HUES48 (cell line): ENCODE data around the gene GPR108.

Source experiments
- H3K27ac ChIP-seq: one replicate; pipeline ENCODE4 v1.7.0; 2013; ENCODE audit warnings: low read depth, low read length, inconsistent platforms
- H3K27me3 ChIP-seq: 2 replicates; pipeline ENCODE4 v1.6.1; 2013; ENCODE audit warnings: mild to moderate bottlenecking, low read length; ENCODE audit not compliant: control insufficient read depth, insufficient read depth
- H3K36me3 ChIP-seq: 2 replicates; pipeline ENCODE4 v1.6.1; 2013; ENCODE audit warnings: low read length; ENCODE audit not compliant: control insufficient read depth, insufficient read depth
- H3K4me1 ChIP-seq: 2 replicates; pipeline ENCODE4 v1.6.1; 2013; ENCODE audit warnings: mild to moderate bottlenecking, low read length; ENCODE audit not compliant: control insufficient read depth, insufficient read depth
- H3K4me3 ChIP-seq: 2 replicates; pipeline ENCODE4 v1.5.1; 2013; ENCODE audit warnings: mild to moderate bottlenecking, low read depth, low read length
- H3K9ac ChIP-seq: 2 replicates; pipeline ENCODE4 v1.6.1; 2013; ENCODE audit warnings: mild to moderate bottlenecking, low read depth, low read length, moderate library complexity
- H3K9me3 ChIP-seq: 2 replicates; pipeline ENCODE4 v1.6.1; 2013; ENCODE audit warnings: low read length; ENCODE audit not compliant: control insufficient read depth, insufficient read depth

The GPR108 gene

DNA sequence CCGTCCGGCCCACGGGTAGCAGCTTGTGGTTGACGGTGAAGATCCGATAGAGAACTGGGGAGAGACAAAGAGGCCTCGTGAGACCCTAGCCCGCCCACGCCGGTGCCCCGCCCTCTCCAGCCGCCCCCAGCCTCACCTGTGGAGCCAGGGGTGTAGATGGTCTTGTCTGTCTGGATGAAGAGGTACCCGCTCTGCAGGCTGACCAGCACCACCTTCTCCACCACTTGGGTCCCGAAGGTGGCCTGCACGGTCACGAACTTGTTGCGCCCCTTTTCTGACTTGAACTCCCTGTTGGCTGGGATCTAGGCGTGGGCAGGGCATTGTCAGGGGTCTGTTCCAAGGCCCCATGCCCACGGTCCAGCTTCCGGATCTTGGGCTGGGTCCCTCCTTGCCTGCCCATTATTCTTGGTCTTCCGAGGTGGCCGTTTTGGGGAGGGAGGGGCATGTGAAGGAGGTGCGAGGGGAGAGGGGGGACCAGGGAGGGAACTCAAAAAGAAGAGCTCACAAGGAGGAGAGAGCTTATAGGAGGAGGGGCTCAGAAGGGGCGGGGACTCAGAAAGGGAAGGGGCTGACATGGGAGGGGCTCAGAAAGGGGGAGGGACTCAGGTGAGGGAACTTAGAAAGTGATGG lies 19.2 kb downstream of the GPR108 start:
- H3K36me3 ChIP-seq = no peaks in the 10 kb centered on the region
- no peaks in the 10 kb centered on the region; the same call in 1 of the 2 replicates for H3K4me1 ChIP-seq
- H3K27me3 ChIP-seq = no peaks in the 10 kb centered on the region
- H3K4me3 ChIP-seq = peak overlapping the region; percentile 44; the same call in 1 of the 2 replicates
- H3K9ac ChIP-seq = no peak overlapping the region
- H3K27ac ChIP-seq = no peak overlapping the region
- no peaks in the 10 kb centered on the region for H3K9me3 ChIP-seq

- Histone ChIP-seq H3K4me3 (no peak overlapping the region), H3K27me3 (no peaks in the 10 kb centered on the region), H3K9ac (no peak overlapping the region), H3K9me3 (no peaks in the 10 kb centered on the region), H3K27ac (no peak overlapping the region), H3K4me1 (no peaks in the 10 kb centered on the region; the same call in 1 of the 2 replicates), H3K36me3 (no peaks in the 10 kb centered on the region)
These were observed 19.9 kb downstream of the GPR108 start for GRCh38 chr19:6717441-6717971.

- no peaks in the 10 kb centered on the region for H3K9me3 ChIP-seq
- H3K27ac ChIP-seq = no peak overlapping the region
- H3K36me3 ChIP-seq = no peaks in the 10 kb centered on the region
- H3K4me3 ChIP-seq = no peak overlapping the region
- no peak overlapping the region for H3K9ac ChIP-seq
- H3K27me3 ChIP-seq = 0 out of 2 replicates have a peak, but pooled peaks cover 2% of the 10 kb centered on the region
- H3K4me1 ChIP-seq = no peaks in the 10 kb centered on the region; the same call in 1 of the 2 replicates
These were observed 20.3 kb downstream of the GPR108 start for GRCh38 chr19:6717036-6717435.

DNA sequence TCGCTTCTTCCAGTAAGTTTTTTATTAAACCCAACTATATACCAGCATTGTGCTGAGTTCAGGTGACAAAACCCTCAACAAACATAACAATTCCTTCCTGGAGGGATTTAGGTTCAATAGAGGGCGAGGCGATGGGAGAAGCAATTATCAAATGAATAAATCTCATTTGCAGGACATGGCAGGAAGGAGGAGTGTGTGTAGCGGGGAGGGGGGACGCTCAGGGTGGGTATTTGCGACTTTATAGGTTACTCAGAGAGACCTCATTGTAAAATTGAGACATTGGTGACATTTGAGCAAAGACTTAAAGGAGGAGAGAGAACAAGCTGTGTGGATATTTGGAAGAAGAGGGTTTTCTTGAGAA lies 20.8 kb downstream of the GPR108 start:
- peaks cover 7% of the 10 kb centered on the region for H3K27me3 ChIP-seq
- H3K27ac ChIP-seq = no peak overlapping the region
- no peaks in the 10 kb centered on the region; the same call in 1 of the 2 replicates for H3K4me1 ChIP-seq
- H3K9ac ChIP-seq = no peak overlapping the region
- no peak overlapping the region for H3K4me3 ChIP-seq
- no peaks in the 10 kb centered on the region for H3K9me3 ChIP-seq
- no peaks in the 10 kb centered on the region for H3K36me3 ChIP-seq

DNA sequence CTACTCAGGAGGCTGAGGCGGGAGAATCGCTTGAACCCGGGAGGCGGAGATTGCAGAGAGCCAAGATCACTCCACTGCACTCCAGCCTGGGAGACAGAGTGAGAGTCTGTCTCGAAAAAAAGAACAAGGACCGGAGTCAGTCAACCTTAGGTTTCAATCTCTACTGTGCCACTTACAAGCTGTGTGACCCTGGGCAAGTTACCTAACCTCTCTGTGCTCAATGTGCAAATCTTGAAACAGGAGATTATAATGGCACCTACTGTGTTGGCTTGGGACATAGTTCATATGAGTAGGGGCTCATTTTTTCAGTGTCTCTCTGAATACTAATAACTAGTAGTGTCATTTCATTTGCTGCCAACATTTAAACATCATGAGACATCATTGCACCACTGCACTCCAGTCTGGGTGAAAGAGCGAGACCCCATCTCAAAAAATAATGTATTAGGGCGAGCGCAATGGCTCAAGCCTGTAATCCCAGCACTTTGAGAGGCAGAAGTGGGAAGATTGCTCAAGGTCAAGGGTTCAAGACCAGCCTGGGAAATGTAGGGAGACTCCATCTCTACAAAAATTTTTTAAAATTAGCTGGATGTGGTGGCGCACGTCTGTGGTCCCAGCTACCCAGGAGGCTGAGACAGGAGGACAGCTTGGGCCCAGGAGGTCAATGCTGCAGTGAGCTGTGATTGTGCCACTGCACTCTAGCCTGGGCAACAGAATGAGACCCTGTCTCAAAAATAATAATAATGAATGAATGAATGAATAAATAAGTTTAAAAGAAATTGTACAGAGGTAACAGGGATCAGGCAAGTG lies 22.4 kb downstream of the GPR108 start:
- Histone ChIP-seq H3K27me3 (peaks cover 23% of the 10 kb centered on the region), H3K4me3 (no peak overlapping the region), H3K9me3 (no peaks in the 10 kb centered on the region), H3K4me1 (no peaks in the 10 kb centered on the region; the same call in 1 of the 2 replicates), H3K27ac (no peak overlapping the region), H3K9ac (no peak overlapping the region), H3K36me3 (no peaks in the 10 kb centered on the region)

DNA sequence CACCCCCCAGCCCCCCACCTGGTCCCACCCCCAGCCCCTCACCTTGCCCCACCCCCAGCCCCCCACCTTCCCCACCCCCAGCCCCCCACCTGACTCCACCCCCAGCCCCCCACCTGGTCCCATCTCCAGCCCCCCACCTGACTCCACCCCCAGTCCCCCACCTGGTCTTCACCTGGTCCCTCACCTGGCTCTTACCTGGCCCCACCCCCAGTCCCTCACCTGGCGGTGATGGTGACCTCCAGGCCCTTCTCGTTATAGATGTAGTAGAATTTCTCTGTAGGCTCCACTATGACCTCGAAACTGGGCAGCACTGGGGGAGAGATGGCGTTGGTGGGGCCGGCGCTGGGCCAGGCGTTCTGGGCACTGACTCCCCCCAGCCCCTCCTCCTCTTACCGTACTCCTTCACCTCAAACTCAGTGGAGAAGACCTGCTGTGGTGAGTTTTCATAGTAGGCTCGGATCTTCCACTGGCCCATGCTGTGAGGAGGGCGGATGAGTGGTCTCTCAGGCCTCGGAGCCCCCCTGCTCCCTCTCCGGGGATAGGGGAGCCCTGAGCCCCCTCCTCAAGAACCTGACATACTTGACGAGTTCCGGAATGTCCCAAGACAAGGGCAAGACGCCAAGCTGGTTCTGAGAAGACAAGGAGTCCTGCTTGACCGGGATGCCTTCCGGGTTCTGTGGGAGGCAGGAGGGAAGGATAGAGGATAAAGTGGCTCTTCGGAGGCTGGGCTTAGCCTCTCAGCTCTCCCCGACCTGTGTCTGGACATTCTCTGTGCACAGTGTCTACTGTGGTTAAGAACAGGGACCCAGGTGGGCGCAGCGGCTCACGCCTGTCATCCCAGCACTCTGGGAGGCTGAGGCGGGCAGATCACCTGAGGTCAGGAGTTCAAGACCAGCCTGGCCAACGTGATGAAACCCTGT lies 23.3 kb downstream of the GPR108 start:
- H3K9ac ChIP-seq = no peak overlapping the region
- H3K36me3 ChIP-seq = no peaks in the 10 kb centered on the region
- H3K4me3 ChIP-seq = no peak overlapping the region
- H3K27me3 ChIP-seq = peaks cover 30% of the 10 kb centered on the region
- H3K27ac ChIP-seq = no peak overlapping the region
- no peaks in the 10 kb centered on the region for H3K9me3 ChIP-seq
- H3K4me1 ChIP-seq = no peaks in the 10 kb centered on the region; the same call in 1 of the 2 replicates

- Histone ChIP-seq H3K4me3 (no peak overlapping the region), H3K27me3 (peaks cover 30% of the 10 kb centered on the region), H3K27ac (no peak overlapping the region), H3K9ac (no peak overlapping the region), H3K9me3 (no peaks in the 10 kb centered on the region), H3K4me1 (no peaks in the 10 kb centered on the region; the same call in 1 of the 2 replicates), H3K36me3 (no peaks in the 10 kb centered on the region)
These were observed 24.4 kb downstream of the GPR108 start for GRCh38 chr19:6712692-6713670.

- Histone ChIP-seq H3K27me3 (peaks cover 30% of the 10 kb centered on the region), H3K9ac (no peak overlapping the region), H3K4me1 (no peaks in the 10 kb centered on the region; the same call in 1 of the 2 replicates), H3K27ac (no peak overlapping the region), H3K9me3 (no peaks in the 10 kb centered on the region), H3K36me3 (no peaks in the 10 kb centered on the region), H3K4me3 (no peak overlapping the region)
These were observed 25.1 kb downstream of the GPR108 start for GRCh38 chr19:6712231-6712630.

- H3K9ac ChIP-seq = no peak overlapping the region
- H3K27me3 ChIP-seq = peaks cover 30% of the 10 kb centered on the region
- H3K9me3 ChIP-seq = no peaks in the 10 kb centered on the region
- no peak overlapping the region for H3K4me3 ChIP-seq
- H3K4me1 ChIP-seq = no peaks in the 10 kb centered on the region; the same call in 1 of the 2 replicates
- H3K36me3 ChIP-seq = no peaks in the 10 kb centered on the region
- no peak overlapping the region for H3K27ac ChIP-seq
These were observed 25.8 kb downstream of the GPR108 start for GRCh38 chr19:6711605-6712004.

- H3K9me3 ChIP-seq = 0 out of 2 replicates have a peak, but pooled peaks cover 3% of the 10 kb centered on the region
- H3K27ac ChIP-seq = no peak overlapping the region
- peaks cover 30% of the 10 kb centered on the region for H3K27me3 ChIP-seq
- no peaks in the 10 kb centered on the region for H3K36me3 ChIP-seq
- H3K9ac ChIP-seq = no peak overlapping the region
- H3K4me1 ChIP-seq = no peaks in the 10 kb centered on the region
- H3K4me3 ChIP-seq = peak overlapping the region; percentile 38
These were observed 26.4 kb downstream of the GPR108 start for GRCh38 chr19:6711078-6711361.
